ENCODE data around the gene VCAN.

VCAN gene

DNA sequence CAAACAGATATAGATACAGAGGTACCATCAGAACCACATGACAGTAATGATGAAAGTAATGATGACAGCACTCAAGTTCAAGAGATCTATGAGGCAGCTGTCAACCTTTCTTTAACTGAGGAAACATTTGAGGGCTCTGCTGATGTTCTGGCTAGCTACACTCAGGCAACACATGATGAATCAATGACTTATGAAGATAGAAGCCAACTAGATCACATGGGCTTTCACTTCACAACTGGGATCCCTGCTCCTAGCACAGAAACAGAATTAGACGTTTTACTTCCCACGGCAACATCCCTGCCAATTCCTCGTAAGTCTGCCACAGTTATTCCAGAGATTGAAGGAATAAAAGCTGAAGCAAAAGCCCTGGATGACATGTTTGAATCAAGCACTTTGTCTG, 69.2 kb downstream of the VCAN start:
- no peak overlapping the region for H3K27ac ChIP-seq (ENCODE audit: low read depth, low read length)
- no peaks in the 10 kb centered on the region for H4K20me1 ChIP-seq (ENCODE audit: control insufficient read depth, insufficient read depth, low read depth, low read length)
- no peaks in the 10 kb centered on the region for H3K36me3 ChIP-seq (ENCODE audit: control insufficient read depth, low read length)
- H3K79me2 ChIP-seq (ENCODE audit: control insufficient read depth, low read length), result no peaks in the 10 kb centered on the region
- no peak overlapping the region for H3K4me2 ChIP-seq (ENCODE audit: low read length)
- H3K4me1 ChIP-seq (ENCODE audit: control insufficient read depth, low read length), result no peaks in the 10 kb centered on the region
- TF ChIP-seq EZH2phosphoT487 (IDR thresholded peaks at IDR 0.05; ENCODE audit: borderline replicate concordance, low read length), result no peak
- TF ChIP-seq CTCF (IDR thresholded peaks at IDR 0.05; ENCODE audit: low read depth, low read length, poor library complexity, severe bottlenecking), result no peak
- H3K9me2 ChIP-seq (replicated peaks; ENCODE audit: control insufficient read depth, low read length), result no peaks in the 10 kb centered on the region
- H3K9me3 ChIP-seq (ENCODE audit: control insufficient read depth, insufficient read depth, low read length), result no peaks in the 10 kb centered on the region
- no peaks in the 10 kb centered on the region for H3F3A ChIP-seq (ENCODE audit: control insufficient read depth, insufficient read depth)
- 0 out of 2 replicates have a peak, but pooled peaks cover 2% of the 10 kb centered on the region for H3K27me3 ChIP-seq (ENCODE audit: control insufficient read depth, low read length)
- H3K4me3 ChIP-seq (ENCODE audit: low read length), result no peak overlapping the region

DNA sequence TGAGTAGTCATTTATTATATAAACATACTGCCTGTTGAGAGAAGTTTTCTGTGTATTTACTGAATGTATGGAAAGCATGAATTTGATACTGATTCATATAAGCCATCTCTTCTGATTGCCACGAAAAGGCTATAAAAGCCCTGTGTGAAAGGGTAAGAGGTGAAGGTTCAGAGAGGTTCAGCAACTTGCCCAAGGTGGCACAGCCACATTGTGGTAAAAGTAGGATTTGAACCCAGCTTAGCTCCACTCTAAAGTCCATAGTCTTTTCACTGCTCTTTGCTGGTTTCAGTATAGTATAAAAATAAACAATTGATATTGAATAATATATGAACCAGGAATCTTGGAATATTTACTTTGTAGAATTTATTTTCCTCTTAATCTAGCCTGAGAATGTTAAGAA, 71.3 kb downstream of the VCAN start:
- TF ChIP-seq CTCF (IDR thresholded peaks at IDR 0.05; ENCODE audit: low read depth, low read length, poor library complexity, severe bottlenecking) (no peak), EZH2phosphoT487 (IDR thresholded peaks at IDR 0.05; ENCODE audit: borderline replicate concordance, low read length) (no peak)
- Histone ChIP-seq H3K36me3 (ENCODE audit: control insufficient read depth, low read length) (no peaks in the 10 kb centered on the region), H3K9me2 (replicated peaks; ENCODE audit: control insufficient read depth, low read length) (no peaks in the 10 kb centered on the region), H3K9me3 (ENCODE audit: control insufficient read depth, insufficient read depth, low read length) (no peaks in the 10 kb centered on the region), H3K4me1 (ENCODE audit: control insufficient read depth, low read length) (no peaks in the 10 kb centered on the region), H4K20me1 (ENCODE audit: control insufficient read depth, insufficient read depth, low read depth, low read length) (no peaks in the 10 kb centered on the region), H3K27ac (ENCODE audit: low read depth, low read length) (no peak overlapping the region), H3K79me2 (ENCODE audit: control insufficient read depth, low read length) (no peaks in the 10 kb centered on the region), H3K4me3 (ENCODE audit: low read length) (no peak overlapping the region), H3K4me2 (ENCODE audit: low read length) (no peak overlapping the region), H3K27me3 (ENCODE audit: control insufficient read depth, low read length) (no peaks in the 10 kb centered on the region), H3F3A (ENCODE audit: control insufficient read depth, insufficient read depth) (no peaks in the 10 kb centered on the region)

DNA sequence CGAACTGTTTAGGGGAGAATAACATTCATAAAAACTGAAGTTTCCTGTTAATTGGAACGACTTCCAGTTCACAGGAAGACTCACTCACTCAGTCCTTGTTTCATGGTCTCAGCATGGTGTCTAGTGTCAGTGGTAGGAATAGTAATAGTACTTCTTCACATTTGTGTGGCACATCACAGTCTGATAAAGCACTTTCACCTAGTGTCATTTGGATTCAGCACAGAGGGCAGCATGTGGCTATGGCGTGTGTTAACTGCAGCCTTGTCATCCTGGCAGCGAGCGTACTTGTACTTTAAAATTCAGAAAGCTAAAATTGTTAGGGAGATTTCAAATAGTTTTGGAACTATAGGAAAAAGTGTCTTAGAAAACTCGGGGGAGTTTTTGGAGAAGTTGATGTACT, 72.4 kb downstream of the VCAN start:
- no peaks in the 10 kb centered on the region for H3K36me3 ChIP-seq (ENCODE audit: control insufficient read depth, low read length)
- H3K79me2 ChIP-seq (ENCODE audit: control insufficient read depth, low read length), result no peaks in the 10 kb centered on the region
- no peak overlapping the region for H3K27ac ChIP-seq (ENCODE audit: low read depth, low read length)
- no peak overlapping the region for H3K4me3 ChIP-seq (ENCODE audit: low read length)
- no peaks in the 10 kb centered on the region for H3K4me1 ChIP-seq (ENCODE audit: control insufficient read depth, low read length)
- H3K9me2 ChIP-seq (replicated peaks; ENCODE audit: control insufficient read depth, low read length), result no peaks in the 10 kb centered on the region
- H3F3A ChIP-seq (ENCODE audit: control insufficient read depth, insufficient read depth), result no peaks in the 10 kb centered on the region
- H3K4me2 ChIP-seq (ENCODE audit: low read length), result no peak overlapping the region
- TF ChIP-seq EZH2phosphoT487 (IDR thresholded peaks at IDR 0.05; ENCODE audit: borderline replicate concordance, low read length) (no peak), CTCF (IDR thresholded peaks at IDR 0.05; ENCODE audit: low read depth, low read length, poor library complexity, severe bottlenecking) (no peak)
- H4K20me1 ChIP-seq (ENCODE audit: control insufficient read depth, insufficient read depth, low read depth, low read length), result no peaks in the 10 kb centered on the region
- no peaks in the 10 kb centered on the region for H3K27me3 ChIP-seq (ENCODE audit: control insufficient read depth, low read length)
- no peaks in the 10 kb centered on the region for H3K9me3 ChIP-seq (ENCODE audit: control insufficient read depth, insufficient read depth, low read length)

GRCh38 chr5:83547161-83547560, 75.6 kb downstream of the VCAN start:
- Histone ChIP-seq H3K27me3 (ENCODE audit: control insufficient read depth, low read length) (no peaks in the 10 kb centered on the region), H3K4me1 (ENCODE audit: control insufficient read depth, low read length) (no peaks in the 10 kb centered on the region), H3K9me3 (ENCODE audit: control insufficient read depth, insufficient read depth, low read length) (no peaks in the 10 kb centered on the region), H3K27ac (ENCODE audit: low read depth, low read length) (no peak overlapping the region), H3K79me2 (ENCODE audit: control insufficient read depth, low read length) (no peaks in the 10 kb centered on the region), H3F3A (ENCODE audit: control insufficient read depth, insufficient read depth) (no peaks in the 10 kb centered on the region), H4K20me1 (ENCODE audit: control insufficient read depth, insufficient read depth, low read depth, low read length) (no peaks in the 10 kb centered on the region), H3K4me2 (ENCODE audit: low read length) (no peak overlapping the region), H3K9me2 (replicated peaks; ENCODE audit: control insufficient read depth, low read length) (no peaks in the 10 kb centered on the region), H3K36me3 (ENCODE audit: control insufficient read depth, low read length) (no peaks in the 10 kb centered on the region), H3K4me3 (ENCODE audit: low read length) (no peak overlapping the region)
- TF ChIP-seq EZH2phosphoT487 (IDR thresholded peaks at IDR 0.05; ENCODE audit: borderline replicate concordance, low read length) (no peak), CTCF (IDR thresholded peaks at IDR 0.05; ENCODE audit: low read depth, low read length, poor library complexity, severe bottlenecking) (no peak)
